Breast epithelium (tissue), 4 donors: ENCODE data around the gene ITGA6. TPM values are rescaled to one million over a fixed set of nuclear protein-coding genes. Genes with fewer than 3 reads are reported as not detected.
A peak's percentile ranks its signal among the peaks of the same experiment; 100 is the strongest.

Experiments
- DNase-seq, 2 donors: peaks; one replicate each; pipeline ENCODE4 v3.0.0-alpha.2; 2019; ENCODE audit warnings: low spot score in 2 of 2
- H3K27ac ChIP-seq, 2 donors: fragments of 200-600 bp; sonication (generic) in 1 of 2; one replicate each; pipeline ENCODE4 v1.5.1; 2016 to 2019; ENCODE audit warnings: mild to moderate bottlenecking in 1 of 2
- H3K27me3 ChIP-seq, 2 donors: fragments of 200-600 bp; sonication (generic) in 1 of 2; one replicate each; pipeline versions ENCODE4 v1.5.1 to v1.6.0; 2017 to 2019; ENCODE audit warnings: control low read depth in 1 of 2, mild to moderate bottlenecking in 1 of 2
- H3K36me3 ChIP-seq: fragments of 200-600 bp; one replicate; pipeline ENCODE4 v1.5.1; 2019
- H3K4me1 ChIP-seq, 2 donors: fragments of 200-600 bp; sonication (generic); one replicate each; pipeline ENCODE4 v1.5.1; 2016 to 2019; ENCODE audit warnings: control low read depth in 1 of 2
- H3K4me3 ChIP-seq, 3 donors: fragments of 200-600 bp; sonication (generic); 1 replicate in 2 of 3; 2 replicates in 1 of 3; pipeline ENCODE4 v1.5.1; 2016 to 2019; ENCODE audit warnings: mild to moderate bottlenecking in 3 of 3, moderate library complexity in 2 of 3
- H3K9me3 ChIP-seq, 2 donors: fragments of 200-600 bp; sonication (generic) in 1 of 2; one replicate each; pipeline ENCODE4 v1.5.1; 2016 to 2019; ENCODE audit warnings: control low read depth in 1 of 2
- CTCF ChIP-seq, 3 donors: fragments of 450-650 bp; IDR thresholded peaks; one replicate each; pipeline ENCODE4 v1.5.1; 2016 to 2017; ENCODE audit warnings: antibody characterized with exemption in 3 of 3, mild to moderate bottlenecking in 3 of 3, moderate library complexity in 3 of 3
- POLR2A ChIP-seq: fragments of 450-650 bp; IDR thresholded peaks from one replicate; pipeline ENCODE4 v1.6.1; 2016; ENCODE audit warnings: antibody characterized with exemption, mild to moderate bottlenecking, moderate library complexity
- POLR2AphosphoS5 ChIP-seq, 3 donors: sonication (generic); formaldehyde crosslinking; IDR thresholded peaks; one replicate each; pipeline ENCODE4 v1.6.1; 2017; ENCODE audit warnings: antibody characterized with exemption in 3 of 3
- intact Hi-C: fragments of 100-400 bp; cut with DNase I; formaldehyde crosslinking; loops from one replicate; pipeline ENCODE4 v1.15.1; 2023; ENCODE audit warnings: low total_unique reads
- total RNA-seq, 3 donors: library from RNA; depleted of rRNA; stranded (reverse); fragments of >200 nt; gene quantifications; one replicate each; pipeline ENCODE4 v1.1.0, GENCODE V29; 2016

Gene ITGA6
- total RNA-seq, 3 donors from 2014 or later = 45.9 to 99.5 (median 93.1) TPM

GRCh38 chr2:172405673-172406072 is 21.7 kb upstream of the ITGA6 start:
- intact Hi-C loops = no loop called here
- Histone ChIP-seq H3K27ac (no peak overlapping the region), H3K9me3 (no peaks in the 10 kb centered on the region), H3K27me3 (no peaks in the 10 kb centered on the region), H3K4me1 (no peaks in the 10 kb centered on the region), H3K4me3 (no peak overlapping the region), H3K36me3 (no peaks in the 10 kb centered on the region)
- no peak for DNase-seq
- TF ChIP-seq POLR2AphosphoS5 (IDR thresholded peaks at IDR 0.05) (no peak), POLR2A (no peak), CTCF (IDR thresholded peaks at IDR 0.05) (no peak)

- Histone ChIP-seq H3K4me1 (no peaks in the 10 kb centered on the region), H3K4me3 (no peak overlapping the region), H3K9me3 (no peaks in the 10 kb centered on the region), H3K27me3 (no peaks in the 10 kb centered on the region), H3K27ac (peak overlapping the region; percentile 40 to 52), H3K36me3 (no peaks in the 10 kb centered on the region)
- no peak for TF ChIP-seq POLR2AphosphoS5 (IDR thresholded peaks at IDR 0.05)
- TF ChIP-seq CTCF (IDR thresholded peaks at IDR 0.05) = no peak
- no peak for TF ChIP-seq POLR2A
- DNase-seq = peak in 1 of 2 donors; percentile 66
- intact Hi-C loops = no loop called here
Observed at GRCh38 chr2:172408143-172408766, 19.1 kb upstream of the ITGA6 start.

GRCh38 chr2:172409042-172409441 is 18.3 kb upstream of the ITGA6 start:
- intact Hi-C loops = no loop called here
- Histone ChIP-seq H3K27ac (peak overlapping the region; percentile 40 to 52), H3K4me3 (no peak overlapping the region), H3K4me1 (no peaks in the 10 kb centered on the region), H3K36me3 (no peaks in the 10 kb centered on the region), H3K9me3 (no peaks in the 10 kb centered on the region), H3K27me3 (no peaks in the 10 kb centered on the region)
- DNase-seq = no peak
- TF ChIP-seq CTCF (IDR thresholded peaks at IDR 0.05) (no peak), POLR2AphosphoS5 (IDR thresholded peaks at IDR 0.05) (no peak)

DNA sequence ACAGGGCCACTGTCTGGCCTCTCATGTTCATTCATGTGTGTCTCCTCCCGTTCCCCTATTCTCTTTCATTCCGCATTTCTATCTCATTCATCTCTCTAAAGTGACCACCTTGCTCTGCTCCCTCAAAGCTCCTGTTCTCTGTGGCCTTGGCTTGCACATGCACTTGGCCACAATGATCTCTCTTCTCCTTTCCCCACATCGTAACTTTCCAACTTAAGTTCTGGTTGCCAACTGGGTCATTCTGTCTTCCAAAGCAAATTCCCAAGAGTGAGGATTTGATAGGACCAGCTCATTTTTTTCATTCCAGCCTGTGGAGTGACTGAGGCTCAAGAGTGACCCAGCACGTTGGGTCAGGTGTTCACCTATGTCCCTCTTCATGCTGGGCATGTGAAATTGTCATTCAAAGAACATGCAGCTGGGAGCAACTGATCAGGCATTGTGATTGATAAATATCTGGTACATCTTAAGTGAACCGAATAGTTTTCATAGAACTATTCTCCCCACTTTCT is 14.3 kb upstream of the ITGA6 start:
- no peak for DNase-seq
- TF ChIP-seq POLR2AphosphoS5 (IDR thresholded peaks at IDR 0.05) (no peak), POLR2A (no peak), CTCF (IDR thresholded peaks at IDR 0.05) (no peak)
- no peaks in the 10 kb centered on the region for H3K36me3 ChIP-seq
- intact Hi-C loops = no loop called here
- H3K9me3 ChIP-seq = no peaks in the 10 kb centered on the region
- no peaks in the 10 kb centered on the region for H3K4me1 ChIP-seq
- no peak overlapping the region for H3K27ac ChIP-seq
- H3K4me3 ChIP-seq = no peak overlapping the region
- no peaks in the 10 kb centered on the region for H3K27me3 ChIP-seq

DNA sequence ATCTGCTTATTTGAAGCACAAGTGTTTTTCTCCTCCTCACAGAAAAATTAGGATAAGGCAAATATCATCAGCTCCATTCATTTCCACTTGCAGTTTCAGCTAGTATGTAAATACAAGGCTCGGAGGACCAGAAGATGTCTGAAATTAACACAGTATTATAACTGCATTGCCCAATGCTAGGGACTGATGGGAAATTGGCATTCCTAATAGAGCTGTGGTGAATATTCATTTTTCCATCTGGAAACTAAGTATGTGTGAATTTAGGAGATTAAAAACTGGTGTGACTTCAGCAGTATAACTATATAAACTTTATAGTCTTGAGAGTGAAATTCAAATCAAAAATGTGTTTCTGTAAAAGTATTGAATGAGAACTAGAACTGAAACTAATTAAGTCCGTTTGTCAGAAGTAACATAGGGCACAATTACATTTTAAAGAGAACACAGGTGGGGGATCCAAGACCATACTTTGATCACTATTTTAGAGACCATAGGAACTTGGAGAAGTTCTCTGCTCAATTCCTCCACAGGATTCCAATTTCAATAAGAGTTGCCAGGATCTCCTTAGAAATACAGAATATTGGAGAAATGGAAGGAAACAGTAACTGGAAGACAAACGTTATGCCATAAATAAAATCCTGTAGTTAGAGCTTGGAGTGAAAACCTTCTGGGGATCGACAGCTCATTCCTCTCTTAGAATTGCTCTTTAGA is 12.1 kb upstream of the ITGA6 start:
- Histone ChIP-seq H3K27ac (no peak overlapping the region), H3K9me3 (no peaks in the 10 kb centered on the region), H3K36me3 (no peaks in the 10 kb centered on the region), H3K4me3 (no peak overlapping the region), H3K27me3 (no peaks in the 10 kb centered on the region), H3K4me1 (no peaks in the 10 kb centered on the region)
- TF ChIP-seq POLR2A = no peak
- no peak for TF ChIP-seq POLR2AphosphoS5 (IDR thresholded peaks at IDR 0.05)
- no peak for TF ChIP-seq CTCF (IDR thresholded peaks at IDR 0.05)
- no peak for DNase-seq
- intact Hi-C loops = no loop called here
